WTC11 (cell line): ENCODE measurements around the gene WRAP53.

Experiments
- E2F5 ChIP-seq: sonication (generic); formaldehyde crosslinking; IDR thresholded peaks from 2 replicates; pipeline ENCODE4 v1.8.1; 2022; ENCODE audit warnings: mild to moderate bottlenecking, moderate library complexity, missing genetic modification reagents
- ETV6 ChIP-seq: sonication (generic); formaldehyde crosslinking; IDR thresholded peaks from 2 replicates; pipeline ENCODE4 v1.8.1; 2022; ENCODE audit warnings: mild to moderate bottlenecking, missing genetic modification reagents
- FOXK1 ChIP-seq: sonication (generic); formaldehyde crosslinking; IDR thresholded peaks from 2 replicates; pipeline ENCODE4 v1.8.0; 2022; ENCODE audit warnings: mild to moderate bottlenecking, moderate library complexity, missing genetic modification reagents
- FOXP1 ChIP-seq: sonication (generic); formaldehyde crosslinking; IDR thresholded peaks from 2 replicates; pipeline ENCODE4 v1.8.0; 2022; ENCODE audit warnings: missing genetic modification reagents, mild to moderate bottlenecking, moderate library complexity, borderline replicate concordance
- NFATC4 ChIP-seq: fragments of 250-450 bp; sonication (Bioruptor Pico); IDR thresholded peaks from 2 replicates; pipeline ENCODE4 v1.9.0; 2021; ENCODE audit warnings: mild to moderate bottlenecking
- NFYB ChIP-seq: sonication (generic); formaldehyde crosslinking; conservative IDR thresholded peaks from 2 replicates; pipeline ENCODE4 v1.8.0; 2022; ENCODE audit warnings: low read depth, missing genetic modification reagents
- PRRX2 ChIP-seq: fragments of 250-450 bp; sonication (Bioruptor Pico); IDR thresholded peaks from 2 replicates; pipeline ENCODE4 v1.8.0; 2021; ENCODE audit warnings: mild to moderate bottlenecking
- ZNF121 ChIP-seq: sonication (generic); formaldehyde crosslinking; IDR thresholded peaks from 2 replicates; pipeline ENCODE4 v1.8.0; 2023; ENCODE audit warnings: missing genetic modification reagents
- ZNF416 ChIP-seq: fragments of 250-450 bp; sonication (Bioruptor Pico); IDR thresholded peaks from 2 replicates; pipeline ENCODE4 v1.9.0; 2021; ENCODE audit warnings: mild to moderate bottlenecking, inconsistent platforms
- TF ChIP-seq, protein P1 (sequence below): sonication (generic); formaldehyde crosslinking; IDR thresholded peaks from 2 replicates; pipeline ENCODE4 v1.8.0; 2022; ENCODE audit warnings: mild to moderate bottlenecking, missing genetic modification reagents
- TF ChIP-seq, protein P2 (sequence below): fragments of 200-600 bp; IDR thresholded peaks from 2 replicates; pipeline ENCODE4 v1.8.0; 2022; ENCODE audit warnings: antibody characterized with exemption
- TF ChIP-seq, protein P3 (sequence below): sonication (generic); formaldehyde crosslinking; IDR thresholded peaks from 2 replicates; pipeline ENCODE4 v1.8.0; 2022; ENCODE audit warnings: mild to moderate bottlenecking, missing genetic modification reagents
- TF ChIP-seq, protein P4 (sequence below): sonication (generic); formaldehyde crosslinking; IDR thresholded peaks from 2 replicates; pipeline ENCODE4 v1.8.0; 2022; ENCODE audit warnings: mild to moderate bottlenecking, missing genetic modification reagents

GRCh38 chr17:7674934-7675333, 13.3 kb upstream of the WRAP53 start:
- TF ChIP-seq, protein P1, sequence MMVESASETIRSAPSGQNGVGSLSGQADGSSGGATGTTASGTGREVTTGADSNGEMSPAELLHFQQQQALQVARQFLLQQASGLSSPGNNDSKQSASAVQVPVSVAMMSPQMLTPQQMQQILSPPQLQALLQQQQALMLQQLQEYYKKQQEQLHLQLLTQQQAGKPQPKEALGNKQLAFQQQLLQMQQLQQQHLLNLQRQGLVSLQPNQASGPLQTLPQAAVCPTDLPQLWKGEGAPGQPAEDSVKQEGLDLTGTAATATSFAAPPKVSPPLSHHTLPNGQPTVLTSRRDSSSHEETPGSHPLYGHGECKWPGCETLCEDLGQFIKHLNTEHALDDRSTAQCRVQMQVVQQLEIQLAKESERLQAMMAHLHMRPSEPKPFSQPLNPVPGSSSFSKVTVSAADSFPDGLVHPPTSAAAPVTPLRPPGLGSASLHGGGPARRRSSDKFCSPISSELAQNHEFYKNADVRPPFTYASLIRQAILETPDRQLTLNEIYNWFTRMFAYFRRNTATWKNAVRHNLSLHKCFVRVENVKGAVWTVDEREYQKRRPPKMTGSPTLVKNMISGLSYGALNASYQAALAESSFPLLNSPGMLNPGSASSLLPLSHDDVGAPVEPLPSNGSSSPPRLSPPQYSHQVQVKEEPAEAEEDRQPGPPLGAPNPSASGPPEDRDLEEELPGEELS (CRISPR knock-in tag) = no peak
- TF ChIP-seq, protein P2, sequence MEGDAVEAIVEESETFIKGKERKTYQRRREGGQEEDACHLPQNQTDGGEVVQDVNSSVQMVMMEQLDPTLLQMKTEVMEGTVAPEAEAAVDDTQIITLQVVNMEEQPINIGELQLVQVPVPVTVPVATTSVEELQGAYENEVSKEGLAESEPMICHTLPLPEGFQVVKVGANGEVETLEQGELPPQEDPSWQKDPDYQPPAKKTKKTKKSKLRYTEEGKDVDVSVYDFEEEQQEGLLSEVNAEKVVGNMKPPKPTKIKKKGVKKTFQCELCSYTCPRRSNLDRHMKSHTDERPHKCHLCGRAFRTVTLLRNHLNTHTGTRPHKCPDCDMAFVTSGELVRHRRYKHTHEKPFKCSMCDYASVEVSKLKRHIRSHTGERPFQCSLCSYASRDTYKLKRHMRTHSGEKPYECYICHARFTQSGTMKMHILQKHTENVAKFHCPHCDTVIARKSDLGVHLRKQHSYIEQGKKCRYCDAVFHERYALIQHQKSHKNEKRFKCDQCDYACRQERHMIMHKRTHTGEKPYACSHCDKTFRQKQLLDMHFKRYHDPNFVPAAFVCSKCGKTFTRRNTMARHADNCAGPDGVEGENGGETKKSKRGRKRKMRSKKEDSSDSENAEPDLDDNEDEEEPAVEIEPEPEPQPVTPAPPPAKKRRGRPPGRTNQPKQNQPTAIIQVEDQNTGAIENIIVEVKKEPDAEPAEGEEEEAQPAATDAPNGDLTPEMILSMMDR = no peak
- no peak for TF ChIP-seq PRRX2 (CRISPR knock-in tag)
- no peak for TF ChIP-seq ZNF416 (CRISPR knock-in tag)
- TF ChIP-seq FOXK1 (CRISPR knock-in tag) = no peak
- TF ChIP-seq FOXP1 (CRISPR knock-in tag) = no peak
- no peak for TF ChIP-seq NFATC4 (CRISPR knock-in tag)
- TF ChIP-seq E2F5 = no peak
- TF ChIP-seq, protein P3, sequence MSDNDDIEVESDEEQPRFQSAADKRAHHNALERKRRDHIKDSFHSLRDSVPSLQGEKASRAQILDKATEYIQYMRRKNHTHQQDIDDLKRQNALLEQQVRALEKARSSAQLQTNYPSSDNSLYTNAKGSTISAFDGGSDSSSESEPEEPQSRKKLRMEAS (CRISPR knock-in tag) = no peak
- TF ChIP-seq ZNF121 = no peak
- TF ChIP-seq, protein P4, sequence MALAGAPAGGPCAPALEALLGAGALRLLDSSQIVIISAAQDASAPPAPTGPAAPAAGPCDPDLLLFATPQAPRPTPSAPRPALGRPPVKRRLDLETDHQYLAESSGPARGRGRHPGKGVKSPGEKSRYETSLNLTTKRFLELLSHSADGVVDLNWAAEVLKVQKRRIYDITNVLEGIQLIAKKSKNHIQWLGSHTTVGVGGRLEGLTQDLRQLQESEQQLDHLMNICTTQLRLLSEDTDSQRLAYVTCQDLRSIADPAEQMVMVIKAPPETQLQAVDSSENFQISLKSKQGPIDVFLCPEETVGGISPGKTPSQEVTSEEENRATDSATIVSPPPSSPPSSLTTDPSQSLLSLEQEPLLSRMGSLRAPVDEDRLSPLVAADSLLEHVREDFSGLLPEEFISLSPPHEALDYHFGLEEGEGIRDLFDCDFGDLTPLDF (CRISPR knock-in tag) = no peak
- TF ChIP-seq ETV6 (CRISPR knock-in tag) = no peak
- no peak for TF ChIP-seq NFYB (CRISPR knock-in tag)
